ENCODE data around the gene PCDHB16.
A peak's percentile ranks its signal among the peaks of the same experiment; 100 is the strongest.
"Not testable (repeated sequence)": the region's sequence is repeated elsewhere in the genome, so short reads cannot be mapped to it uniquely, and the experiment has no call there.

The PCDHB16 gene

GRCh38 chr5:141175933-141176332 lies 6.3 kb upstream of the PCDHB16 start:
- in situ Hi-C loops (cut with HindIII; ENCODE audit: low pct_ligation_motif_present, low sequenced_read_pairs): no loop called here
- no peak overlapping the region for H3K27ac ChIP-seq
- no peak for DNase-seq
- no peak overlapping the region for H3K4me3 ChIP-seq (ENCODE audit: low read depth, low read length)
- no peak for TF ChIP-seq CTCF (IDR thresholded peaks at IDR 0.05; ENCODE audit: low read depth, low read length, missing control alignments)
- no peaks in the 10 kb centered on the region for H3K36me3 ChIP-seq (replicated peaks)
- no peaks in the 10 kb centered on the region for H3K27me3 ChIP-seq (replicated peaks)

GRCh38 chr5:141177577-141178191 lies 4.5 kb upstream of the PCDHB16 start, which contains the start of gene PCDHB8:
Gene PCDHB8 (plus strand): TSS chr5:141177790. CDS start chr5:141178035, 245 bp downstream.
- not testable (repeated sequence) for H3K4me3 ChIP-seq (ENCODE audit: low read depth, low read length); DNase-seq; H3K27me3 ChIP-seq (replicated peaks)

GRCh38 chr5:141179371-141179770 lies 2.8 kb upstream of the PCDHB16 start:
- H3K27ac ChIP-seq; in situ Hi-C loops (cut with HindIII; ENCODE audit: low pct_ligation_motif_present, low sequenced_read_pairs); H3K36me3 ChIP-seq (replicated peaks); H3K27me3 ChIP-seq (replicated peaks); DNase-seq; H3K4me3 ChIP-seq (ENCODE audit: low read depth, low read length): not testable (repeated sequence)

More at GRCh38 chr5:141177577-141178191, 4.5 kb upstream of the PCDHB16 start, which contains the start of gene PCDHB8:
- H3K36me3 ChIP-seq (replicated peaks); in situ Hi-C loops (cut with HindIII; ENCODE audit: low pct_ligation_motif_present, low sequenced_read_pairs); H3K27ac ChIP-seq: not testable (repeated sequence)

- H3K27me3 ChIP-seq (replicated peaks); in situ Hi-C loops (cut with HindIII; ENCODE audit: low pct_ligation_motif_present, low sequenced_read_pairs); DNase-seq: not testable (repeated sequence)
Measured at GRCh38 chr5:141179876-141180275, 2.3 kb upstream of the PCDHB16 start.

GRCh38 chr5:141180313-141180712 lies 1.9 kb upstream of the PCDHB16 start:
- no peak overlapping the region for H3K27ac ChIP-seq
- in situ Hi-C loops (cut with HindIII; ENCODE audit: low pct_ligation_motif_present, low sequenced_read_pairs): no loop called here
- H3K27me3 ChIP-seq (replicated peaks): no peaks in the 10 kb centered on the region
- no peak for TF ChIP-seq CTCF (IDR thresholded peaks at IDR 0.05; ENCODE audit: low read depth, low read length, missing control alignments)
- DNase-seq: no peak
- no peaks in the 10 kb centered on the region for H3K36me3 ChIP-seq (replicated peaks)
- H3K4me3 ChIP-seq (ENCODE audit: low read depth, low read length): no peak overlapping the region

More at GRCh38 chr5:141179876-141180275, 2.3 kb upstream of the PCDHB16 start:
- not testable (repeated sequence) for H3K27ac ChIP-seq; H3K4me3 ChIP-seq (ENCODE audit: low read depth, low read length); H3K36me3 ChIP-seq (replicated peaks)

GRCh38 chr5:141184117-141184855 lies 2.1 kb downstream of the PCDHB16 start:
- in situ Hi-C loops (cut with HindIII; ENCODE audit: low pct_ligation_motif_present, low sequenced_read_pairs); H3K4me3 ChIP-seq (ENCODE audit: low read depth, low read length); H3K27ac ChIP-seq; DNase-seq; H3K36me3 ChIP-seq (replicated peaks); H3K27me3 ChIP-seq (replicated peaks): not testable (repeated sequence)

GRCh38 chr5:141186897-141187512 lies 4.8 kb downstream of the PCDHB16 start, which contains the start of gene PCDHB9:
Gene PCDHB9 (plus strand): TSS chr5:141187161. CDS start chr5:141187319, 158 bp downstream.
- peak; percentile 44 for TF ChIP-seq CTCF (IDR thresholded peaks at IDR 0.05; ENCODE audit: low read depth, low read length, missing control alignments)
- Histone ChIP-seq H3K27me3 (replicated peaks) (no peaks in the 10 kb centered on the region), H3K4me3 (ENCODE audit: low read depth, low read length) (no peak within 1 kb of the TSS), H3K36me3 (replicated peaks) (no peaks in the 10 kb centered on the region), H3K27ac (no peak within 1 kb of the TSS)
- no peak for DNase-seq
- in situ Hi-C loops (cut with HindIII; ENCODE audit: low pct_ligation_motif_present, low sequenced_read_pairs): no loop called here

GRCh38 chr5:141188682-141189081 lies 6.5 kb downstream of the PCDHB16 start:
- DNase-seq; H3K36me3 ChIP-seq (replicated peaks); H3K27ac ChIP-seq; H3K4me3 ChIP-seq (ENCODE audit: low read depth, low read length); H3K27me3 ChIP-seq (replicated peaks); in situ Hi-C loops (cut with HindIII; ENCODE audit: low pct_ligation_motif_present, low sequenced_read_pairs): not testable (repeated sequence)

- in situ Hi-C loops (cut with HindIII; ENCODE audit: low pct_ligation_motif_present, low sequenced_read_pairs); H3K27me3 ChIP-seq (replicated peaks); DNase-seq; H3K4me3 ChIP-seq (ENCODE audit: low read depth, low read length); H3K27ac ChIP-seq; H3K36me3 ChIP-seq (replicated peaks): not testable (repeated sequence)
Measured at GRCh38 chr5:141189131-141189530, 6.9 kb downstream of the PCDHB16 start.

Measured in brain microvascular endothelial cell (primary cell).